HG03521 (cell line): Measurements from ENCODE around the gene S100A16.

ENCODE experiments used
- ATAC-seq: cut with Tn5 transposase; IDR thresholded peaks from one replicate; pipeline ENCODE4 v1.9.1; 2021; ENCODE audit warnings: mild to moderate bottlenecking, moderate library complexity; ENCODE audit not compliant: unreplicated experiment

S100A16 gene

DNA sequence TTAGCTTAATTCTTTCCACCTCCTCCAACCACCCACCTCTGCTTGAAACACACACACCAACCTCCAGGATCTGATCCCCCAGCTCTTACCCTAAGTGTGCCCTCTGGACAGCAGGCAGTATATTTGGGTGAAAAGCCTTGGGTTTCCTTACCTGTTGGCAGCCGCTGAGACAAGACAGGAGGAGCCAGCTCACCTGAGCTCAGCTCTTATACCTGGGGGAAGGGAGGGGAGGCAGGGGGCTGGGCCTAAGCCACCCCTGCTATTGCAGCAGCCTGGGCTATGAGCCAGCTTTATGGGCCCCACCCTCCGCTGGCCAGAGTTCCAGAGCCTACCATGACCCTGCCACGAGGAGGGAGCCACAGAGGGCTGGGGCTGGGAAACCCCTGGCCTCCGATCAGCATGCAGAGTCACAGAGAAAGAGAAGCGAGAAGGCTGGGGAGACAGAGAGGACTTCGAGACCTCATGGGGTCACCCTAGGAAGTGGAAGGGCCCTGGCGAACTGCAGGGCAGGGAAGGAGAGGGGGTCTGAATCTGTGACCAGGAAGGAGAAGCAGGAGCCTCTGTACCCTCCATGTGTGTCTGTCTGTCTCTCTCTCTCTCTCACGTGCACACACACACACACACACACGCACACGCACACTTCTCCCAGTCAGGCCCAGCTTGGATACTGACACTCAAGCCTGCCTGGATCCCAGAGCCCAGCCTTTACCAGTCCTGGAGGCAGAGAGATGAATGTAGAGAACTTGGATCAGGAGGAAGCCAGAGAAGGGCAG, 3.4 kb upstream of the S100A16 start, which contains the start of gene S100A14:
TSS of gene S100A14 (minus strand) at position 182 of the 773 bp plus-strand sequence. CDS start 467 bp downstream, outside the sequence.
- no peak for ATAC-seq

GRCh38 chr1:153615406-153615805, 2.5 kb upstream of the S100A16 start:
- no peak for ATAC-seq

DNA sequence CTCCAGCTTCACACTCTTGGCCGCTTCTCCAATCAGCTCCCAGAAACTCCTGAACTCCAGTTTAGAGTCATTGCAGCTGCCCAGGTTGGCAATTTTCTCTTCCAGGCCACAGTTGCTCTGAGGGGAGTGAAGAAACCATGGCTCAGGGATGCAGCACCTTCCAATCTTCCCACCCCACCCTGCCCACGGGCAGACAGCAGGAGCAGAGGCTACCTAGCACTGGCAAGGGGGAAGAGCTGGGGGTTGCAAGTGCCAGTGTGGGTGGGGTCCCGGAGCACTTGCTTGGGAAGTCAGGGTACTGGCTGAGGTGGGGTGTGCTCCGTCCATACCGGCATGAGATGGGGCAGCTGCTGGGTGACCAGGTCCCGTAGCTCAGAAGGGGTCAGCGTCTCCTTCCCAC, 2.0 kb upstream of the S100A16 start:
- ATAC-seq, result no peak

GRCh38 chr1:153614189-153614900, 1.4 kb upstream of the S100A16 start:
- no peak for ATAC-seq

GRCh38 chr1:153613406-153613805, 469 bp upstream of the S100A16 start:
- no peak for ATAC-seq

GRCh38 chr1:153612111-153612754, 704 bp downstream of the S100A16 start:
- no peak for ATAC-seq

GRCh38 chr1:153611356-153611755, 1.6 kb downstream of the S100A16 start:
- ATAC-seq, result no peak

DNA sequence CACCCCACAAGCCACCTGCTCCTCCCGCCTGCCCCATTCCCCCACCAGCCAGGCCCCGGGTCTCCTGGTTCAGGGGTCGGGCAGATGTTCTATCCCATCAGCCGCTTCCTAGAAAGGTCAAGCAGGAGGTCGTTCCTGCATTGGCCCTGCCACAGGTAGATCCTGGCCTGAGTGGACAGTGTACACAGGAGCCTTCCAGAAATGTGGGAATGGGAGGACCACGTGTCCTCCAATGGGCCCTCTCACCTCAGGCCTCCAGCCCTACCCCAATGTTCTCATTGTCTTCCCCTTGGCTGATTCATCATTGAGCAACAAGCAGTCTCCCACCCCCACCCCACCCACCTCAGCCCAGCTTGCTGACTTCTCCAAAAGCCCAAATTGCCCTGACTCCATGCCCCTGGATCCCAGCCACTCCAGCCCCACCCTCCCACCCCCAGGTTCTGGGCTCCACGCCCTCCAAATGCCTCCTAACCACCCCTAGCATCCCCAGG, 2.1 kb downstream of the S100A16 start:
- no peak for ATAC-seq

DNA sequence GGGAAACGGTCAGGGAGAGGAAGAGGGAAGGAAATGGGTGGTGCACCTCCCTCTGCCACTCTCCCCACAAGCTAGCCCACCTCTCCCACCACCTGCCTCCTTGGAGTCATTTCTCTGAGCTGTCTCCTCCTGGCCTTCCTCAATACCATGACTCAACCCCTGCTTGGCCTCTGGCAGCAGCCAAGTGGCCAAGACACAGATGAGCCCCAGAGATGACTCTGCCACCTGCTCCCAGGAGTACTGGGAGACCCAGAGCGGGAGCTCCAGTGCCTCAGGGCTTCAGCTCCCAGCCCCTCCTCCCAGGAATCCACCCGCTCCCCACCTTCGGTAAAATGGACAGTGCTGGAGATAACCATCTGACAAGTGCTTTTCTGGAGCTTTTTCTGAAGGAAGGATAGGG, 2.6 kb downstream of the S100A16 start:
- ATAC-seq, result no peak

GRCh38 chr1:153609585-153609907, 3.4 kb downstream of the S100A16 start:
- no peak for ATAC-seq

DNA sequence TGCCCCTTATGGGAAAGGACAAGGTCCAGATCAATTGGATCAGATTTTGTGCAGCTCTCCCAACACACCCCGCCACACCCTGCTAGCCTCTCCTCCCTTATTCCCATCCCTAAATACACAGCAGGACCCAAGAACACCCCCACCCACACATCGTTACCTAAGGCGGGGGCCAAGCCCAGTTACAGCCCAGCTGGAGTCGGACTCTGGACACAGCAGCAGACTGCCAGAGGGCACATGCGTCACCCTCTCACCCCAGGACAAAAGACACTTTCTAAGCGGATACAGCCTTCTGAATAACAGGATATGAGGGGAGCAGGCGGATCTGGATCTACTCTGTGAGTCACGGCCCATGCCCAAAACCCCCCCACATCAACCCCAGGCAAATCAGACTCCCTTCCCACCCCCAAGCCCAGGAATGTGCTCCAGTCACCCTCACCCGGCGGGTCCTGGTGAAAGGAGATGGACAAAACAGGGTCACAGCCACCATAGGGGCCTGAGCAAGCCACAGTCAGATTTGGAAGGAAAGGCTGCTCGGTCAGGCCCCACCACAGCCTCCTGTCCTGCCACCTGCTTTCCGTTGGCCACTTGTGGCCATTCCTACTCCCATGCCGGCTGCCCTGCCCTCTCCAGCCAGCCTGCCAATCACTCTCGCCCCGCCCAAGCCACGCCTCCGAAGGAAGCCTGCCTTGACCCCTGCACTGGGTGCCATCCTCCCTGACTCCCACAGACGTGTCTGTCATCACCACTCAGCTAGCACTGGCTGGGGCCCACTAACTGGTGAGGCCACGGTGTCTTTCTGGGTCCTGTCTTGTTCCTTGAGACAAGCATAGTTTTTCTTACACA, 4.0 kb downstream of the S100A16 start:
- ATAC-seq, result no peak

DNA sequence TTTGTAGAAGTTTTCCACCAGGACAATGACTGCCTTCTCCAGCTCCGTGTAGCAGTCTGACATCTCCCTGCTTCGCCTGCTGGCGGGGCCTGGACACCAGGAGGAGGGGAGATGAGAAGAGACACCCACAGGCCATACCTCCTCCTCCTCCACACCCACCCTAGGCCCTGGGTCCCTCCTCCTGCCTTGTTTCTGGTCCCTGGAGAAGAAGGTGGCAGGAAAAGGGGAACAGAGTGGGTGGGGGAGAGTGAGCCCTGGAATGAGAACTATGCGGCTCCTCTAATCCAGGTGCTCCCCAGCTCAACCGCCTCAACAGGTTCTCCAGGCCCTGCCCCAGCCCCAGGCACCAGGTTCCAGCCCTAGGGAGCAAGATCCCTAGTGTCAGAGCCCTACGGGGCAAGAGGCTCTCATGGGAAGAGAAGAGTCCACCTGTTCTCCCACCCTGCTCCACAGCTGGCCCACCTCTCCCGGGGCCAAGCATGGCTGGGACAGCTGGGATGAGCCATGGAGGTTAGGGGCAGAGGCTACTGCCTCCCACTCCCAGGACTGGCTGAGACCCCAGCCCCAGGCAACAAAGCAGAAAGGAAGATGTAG, 4.8 kb downstream of the S100A16 start:
- no peak for ATAC-seq

DNA sequence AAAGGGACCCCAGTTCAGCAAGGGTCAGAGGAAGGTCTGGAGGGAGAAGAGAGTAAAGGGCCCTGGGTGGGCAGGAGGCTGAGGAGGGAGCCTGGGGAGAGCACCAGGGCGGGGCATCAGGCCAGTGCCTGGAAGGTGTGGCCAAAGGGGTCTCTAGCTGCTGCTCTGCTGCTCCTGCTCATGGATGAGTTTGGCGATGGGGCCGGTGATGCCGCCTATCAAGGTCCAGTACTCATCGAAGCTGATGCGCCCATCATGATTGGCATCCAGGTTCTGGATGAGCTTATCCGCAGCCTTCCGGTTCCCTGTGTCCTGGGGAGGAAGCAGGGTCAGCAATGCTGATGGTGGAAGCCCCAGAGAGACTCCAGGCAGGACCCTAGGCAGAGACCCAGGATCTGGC, 5.6 kb downstream of the S100A16 start:
- no peak for ATAC-seq

DNA sequence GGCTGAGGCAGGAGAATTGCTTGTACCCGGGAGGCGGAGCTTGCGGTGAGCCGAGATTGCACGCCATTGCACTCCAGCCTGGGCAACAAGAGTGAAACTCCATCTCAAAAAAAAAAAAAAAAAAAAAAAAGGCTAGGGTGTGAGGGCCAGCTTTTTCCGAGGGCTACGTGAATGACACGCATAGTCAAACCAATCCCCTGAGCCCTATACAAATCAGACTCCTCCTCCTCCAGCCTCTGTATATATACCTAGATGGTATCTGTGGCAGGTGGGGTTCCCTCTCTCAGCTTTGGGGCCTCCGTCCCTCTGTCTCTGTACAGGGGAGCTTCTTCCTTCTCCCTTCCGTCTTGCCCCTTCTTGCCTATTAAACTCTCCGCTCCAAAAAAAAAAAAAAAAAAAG, 6.7 kb downstream of the S100A16 start:
- no peak for ATAC-seq

GRCh38 chr1:153602749-153603148, 10.2 kb downstream of the S100A16 start:
- ATAC-seq, result no peak

DNA sequence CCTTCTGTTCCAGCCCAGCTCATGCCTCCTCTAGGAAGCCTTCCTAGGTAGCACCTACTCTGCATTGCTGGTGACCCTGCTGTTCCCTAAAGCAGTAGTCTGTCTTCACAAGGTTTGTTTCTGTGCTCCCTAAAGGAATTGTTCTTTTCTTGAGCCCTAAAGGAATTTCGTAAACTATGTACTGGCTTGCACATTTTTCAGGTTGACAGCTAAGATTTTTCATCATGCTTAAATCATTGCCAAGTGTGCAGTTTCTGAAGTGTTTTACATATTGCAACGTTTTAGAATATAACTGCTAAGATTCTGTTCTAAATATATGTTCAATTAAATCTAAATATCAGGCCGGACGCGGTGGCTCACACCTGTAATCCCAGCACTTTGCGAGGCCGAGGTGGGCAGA, 13.1 kb downstream of the S100A16 start:
- no peak for ATAC-seq

GRCh38 chr1:153598309-153599172, 14.4 kb downstream of the S100A16 start:
- ATAC-seq, result peak; percentile 94

- ATAC-seq, result no peak
Measured at GRCh38 chr1:153597206-153597605, 15.7 kb downstream of the S100A16 start.

GRCh38 chr1:153592748-153593147, 20.2 kb downstream of the S100A16 start:
- no peak for ATAC-seq

DNA sequence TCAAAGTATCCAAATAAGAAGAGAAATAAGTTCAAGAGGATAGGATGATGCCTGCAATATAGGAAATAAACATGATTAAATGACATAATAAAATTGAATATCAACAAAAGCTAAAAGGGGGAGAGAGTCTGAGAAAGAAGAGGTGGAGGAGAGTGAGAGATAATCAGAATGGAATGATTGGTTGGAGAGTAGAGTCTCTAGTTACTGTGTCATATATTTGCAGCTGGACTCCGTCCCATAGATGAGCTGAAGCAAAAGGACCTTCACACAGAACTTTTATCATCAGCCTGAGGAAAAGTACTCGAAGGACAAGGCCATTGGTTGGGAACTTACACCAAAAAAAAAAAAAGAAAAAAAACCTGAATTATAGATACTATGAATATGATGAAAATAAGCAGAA, 24.5 kb downstream of the S100A16 start:
- no peak for ATAC-seq
